Subcutaneous abdominal adipose tissue (tissue), 5 donors: ENCODE measurements around the gene CRMP1.

ENCODE experiments used
- H3K27ac ChIP-seq: one replicate; pipeline ENCODE4 v1.7.0; 2013; ENCODE audit warnings: low read depth, mild to moderate bottlenecking, inconsistent platforms, low read length, moderate library complexity
- H3K27me3 ChIP-seq, 5 donors: one replicate each; pipeline ENCODE4 v1.7.0; 2013; ENCODE audit warnings: low read length in 5 of 5, inconsistent platforms in 1 of 5; ENCODE audit not compliant: control insufficient read depth in 5 of 5, insufficient read depth in 4 of 5
- H3K36me3 ChIP-seq, 5 donors: one replicate each; pipeline ENCODE4 v1.7.0; 2013; ENCODE audit warnings: low read length in 5 of 5; ENCODE audit not compliant: control insufficient read depth in 5 of 5, insufficient read depth in 5 of 5
- H3K4me1 ChIP-seq, 5 donors: one replicate each; pipeline ENCODE4 v1.7.0; 2013; ENCODE audit warnings: low read length in 5 of 5, mild to moderate bottlenecking in 3 of 5, moderate library complexity in 1 of 5; ENCODE audit not compliant: control insufficient read depth in 5 of 5, insufficient read depth in 5 of 5
- H3K4me3 ChIP-seq, 5 donors: one replicate each; pipeline ENCODE4 v1.7.0; 2013; ENCODE audit warnings: low read length in 5 of 5, low read depth in 1 of 5
- H3K9ac ChIP-seq, 5 donors: one replicate each; pipeline ENCODE4 v1.7.0; 2013; ENCODE audit warnings: low read length in 5 of 5, mild to moderate bottlenecking in 4 of 5, moderate library complexity in 3 of 5
- H3K9me3 ChIP-seq, 5 donors: one replicate each; pipeline ENCODE4 v1.7.0; 2013; ENCODE audit warnings: low read length in 5 of 5; ENCODE audit not compliant: control insufficient read depth in 5 of 5
- donor health status: healthy.
- donor health status: healthy.
- donor health status: healthy.
- donor health status: healthy.
- donor health status: healthy.

CRMP1 gene

GRCh38 chr4:5802565-5802964, 90.3 kb downstream of the CRMP1 start:
- Histone ChIP-seq H3K27me3 (no peaks in the 10 kb centered on the region), H3K9me3 (no peaks in the 10 kb centered on the region), H3K36me3 (peaks cover 0 to 38% (median 31%) of the 10 kb centered on the region in 5 donors), H3K4me3 (no peak overlapping the region), H3K27ac (no peak overlapping the region), H3K4me1 (peaks cover 0 to 3% (median 0%) of the 10 kb centered on the region in 5 donors), H3K9ac (no peak overlapping the region)

- Histone ChIP-seq H3K4me1 (peaks cover 0 to 3% (median 0%) of the 10 kb centered on the region in 5 donors), H3K27ac (no peak overlapping the region), H3K9ac (no peak overlapping the region), H3K27me3 (no peaks in the 10 kb centered on the region), H3K36me3 (peaks cover 0 to 45% (median 37%) of the 10 kb centered on the region in 5 donors), H3K4me3 (no peak overlapping the region), H3K9me3 (no peaks in the 10 kb centered on the region)
Observed at GRCh38 chr4:5801696-5802095, 91.2 kb downstream of the CRMP1 start.

- H3K27ac ChIP-seq = no peak overlapping the region
- no peak overlapping the region for H3K9ac ChIP-seq
- no peaks in the 10 kb centered on the region for H3K27me3 ChIP-seq
- H3K4me3 ChIP-seq = no peak overlapping the region
- H3K4me1 ChIP-seq = peaks cover 0 to 3% (median 0%) of the 10 kb centered on the region in 5 donors
- peaks cover 2 to 48% (median 40%) of the 10 kb centered on the region in 5 donors for H3K36me3 ChIP-seq
- no peaks in the 10 kb centered on the region for H3K9me3 ChIP-seq
Observed at GRCh38 chr4:5800496-5800895, 92.4 kb downstream of the CRMP1 start.

- H3K4me3 ChIP-seq = no peak overlapping the region
- H3K9me3 ChIP-seq = no peaks in the 10 kb centered on the region
- peaks cover 0 to 3% (median 0%) of the 10 kb centered on the region in 5 donors for H3K4me1 ChIP-seq
- peaks cover 2 to 42% (median 31%) of the 10 kb centered on the region in 5 donors for H3K36me3 ChIP-seq
- H3K27me3 ChIP-seq = no peaks in the 10 kb centered on the region
- H3K9ac ChIP-seq = no peak overlapping the region
- no peak overlapping the region for H3K27ac ChIP-seq
Observed at GRCh38 chr4:5799406-5799805, 93.5 kb downstream of the CRMP1 start.

- Histone ChIP-seq H3K9ac (no peak overlapping the region), H3K36me3 (peaks cover 2 to 40% (median 27%) of the 10 kb centered on the region in 5 donors), H3K9me3 (no peaks in the 10 kb centered on the region), H3K27ac (no peak overlapping the region), H3K27me3 (no peaks in the 10 kb centered on the region), H3K4me3 (no peak overlapping the region), H3K4me1 (peaks cover 0 to 3% (median 0%) of the 10 kb centered on the region in 5 donors)
Observed at GRCh38 chr4:5798946-5799345, 93.9 kb downstream of the CRMP1 start.

- H3K36me3 ChIP-seq = peaks cover 2 to 36% (median 27%) of the 10 kb centered on the region in 5 donors
Observed at GRCh38 chr4:5798462-5798861, 94.4 kb downstream of the CRMP1 start.

GRCh38 chr4:5797866-5798265, 95.0 kb downstream of the CRMP1 start:
- H3K27ac ChIP-seq = no peak overlapping the region
- no peak overlapping the region for H3K4me3 ChIP-seq
- H3K9me3 ChIP-seq = no peaks in the 10 kb centered on the region
- peaks cover 3 to 32% (median 24%) of the 10 kb centered on the region in 5 donors for H3K36me3 ChIP-seq
- peaks cover 0 to 3% (median 0%) of the 10 kb centered on the region in 5 donors for H3K4me1 ChIP-seq
- no peaks in the 10 kb centered on the region for H3K27me3 ChIP-seq
- no peak overlapping the region for H3K9ac ChIP-seq

More at GRCh38 chr4:5798462-5798861, 94.4 kb downstream of the CRMP1 start:
- Histone ChIP-seq H3K4me3 (no peak overlapping the region), H3K4me1 (peaks cover 0 to 3% (median 0%) of the 10 kb centered on the region in 5 donors), H3K9ac (no peak overlapping the region), H3K27ac (no peak overlapping the region), H3K9me3 (no peaks in the 10 kb centered on the region), H3K27me3 (no peaks in the 10 kb centered on the region)

- Histone ChIP-seq H3K4me3 (no peak overlapping the region), H3K4me1 (peaks cover 0 to 3% (median 0%) of the 10 kb centered on the region in 5 donors), H3K27me3 (no peaks in the 10 kb centered on the region), H3K36me3 (peaks cover 7 to 27% (median 18%) of the 10 kb centered on the region in 5 donors), H3K9me3 (no peaks in the 10 kb centered on the region), H3K27ac (no peak overlapping the region), H3K9ac (no peak overlapping the region)
Observed at GRCh38 chr4:5796976-5797375, 95.9 kb downstream of the CRMP1 start.

- Histone ChIP-seq H3K4me1 (peaks cover 0 to 3% (median 0%) of the 10 kb centered on the region in 5 donors), H3K36me3 (peaks cover 7 to 21% (median 13%) of the 10 kb centered on the region in 5 donors)
Observed at GRCh38 chr4:5795580-5795979, 97.3 kb downstream of the CRMP1 start.

GRCh38 chr4:5793514-5793913, 99.4 kb downstream of the CRMP1 start:
- Histone ChIP-seq H3K27ac (no peak overlapping the region), H3K27me3 (no peaks in the 10 kb centered on the region), H3K9ac (no peak overlapping the region), H3K36me3 (peaks cover 7 to 23% (median 17%) of the 10 kb centered on the region in 5 donors), H3K4me1 (peaks cover 0 to 1% (median 0%) of the 10 kb centered on the region in 5 donors), H3K9me3 (no peaks in the 10 kb centered on the region), H3K4me3 (no peak overlapping the region)

More at GRCh38 chr4:5795580-5795979, 97.3 kb downstream of the CRMP1 start:
- Histone ChIP-seq H3K27me3 (no peaks in the 10 kb centered on the region), H3K27ac (no peak overlapping the region), H3K9ac (no peak overlapping the region), H3K9me3 (no peaks in the 10 kb centered on the region), H3K4me3 (no peak overlapping the region)
